NCI-H524 treated with DMSO at 0.1 percent for 48 hours (cell line): Measurements from ENCODE around the gene CELF2.
A peak's percentile ranks its signal among the peaks of the same experiment; 100 is the strongest.

Experiments used
- DNase-seq: peaks from one replicate; lab custom pipeline; 2025; lab: John Stamatoyannopoulos, UW

Gene CELF2

DNA sequence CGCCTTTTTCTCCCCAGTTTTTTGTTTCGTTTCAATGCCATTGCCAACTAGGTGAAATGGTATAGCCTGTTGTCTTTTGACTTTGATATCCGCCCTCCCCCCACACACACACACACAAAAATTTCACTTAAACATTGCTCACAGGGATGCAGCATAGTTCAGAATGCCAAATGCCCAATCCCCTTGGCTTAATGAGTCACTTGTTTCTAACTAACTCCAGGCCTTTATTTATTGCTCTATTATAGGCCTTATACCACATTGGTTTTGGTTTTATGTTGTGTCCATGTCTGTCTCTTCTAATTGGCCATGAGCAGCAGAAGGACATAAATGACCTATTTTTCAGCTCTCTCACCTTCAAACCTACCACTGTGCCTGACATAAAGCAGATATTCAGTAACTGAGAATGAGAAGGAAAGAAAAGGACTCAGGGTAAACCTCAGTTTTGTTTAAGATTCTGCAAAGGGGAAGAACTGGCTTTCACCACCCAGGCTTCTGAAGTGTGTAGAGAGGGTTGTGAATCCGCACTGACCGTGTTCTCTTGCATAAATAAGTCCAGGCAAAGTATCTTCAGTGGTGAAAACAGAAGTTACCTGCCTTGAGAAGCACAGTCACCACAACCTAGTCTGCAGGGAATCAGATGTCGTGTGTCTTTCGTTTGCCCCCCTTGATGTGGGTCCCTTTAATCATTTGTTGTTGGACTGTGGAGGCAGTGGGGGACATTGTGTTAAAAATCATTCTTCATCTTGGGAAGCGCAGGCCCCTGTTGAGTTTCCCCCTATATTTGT is 139.8 kb downstream of the CELF2 start:
- DNase-seq: no peak

DNA sequence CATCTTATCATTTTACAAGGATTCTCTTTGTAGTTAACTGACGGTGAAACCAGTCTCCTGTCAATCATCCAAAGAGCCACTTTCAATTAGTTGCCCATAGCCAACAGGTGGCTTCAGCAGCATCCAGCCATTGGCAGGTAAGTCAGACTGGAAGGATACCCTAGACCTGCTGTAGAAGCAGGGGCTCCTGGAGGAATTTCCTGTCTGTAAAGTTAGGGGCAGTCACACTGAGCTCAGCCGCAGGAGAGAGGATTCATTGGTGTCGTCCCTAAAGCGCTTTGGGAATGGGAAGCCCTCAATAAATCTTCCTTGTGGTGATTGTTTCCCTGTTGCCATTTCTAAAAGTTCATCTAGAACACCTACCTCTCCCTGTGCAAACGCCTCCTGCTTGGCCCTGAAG is 140.4 kb downstream of the CELF2 start:
- DNase-seq: no peak

DNA sequence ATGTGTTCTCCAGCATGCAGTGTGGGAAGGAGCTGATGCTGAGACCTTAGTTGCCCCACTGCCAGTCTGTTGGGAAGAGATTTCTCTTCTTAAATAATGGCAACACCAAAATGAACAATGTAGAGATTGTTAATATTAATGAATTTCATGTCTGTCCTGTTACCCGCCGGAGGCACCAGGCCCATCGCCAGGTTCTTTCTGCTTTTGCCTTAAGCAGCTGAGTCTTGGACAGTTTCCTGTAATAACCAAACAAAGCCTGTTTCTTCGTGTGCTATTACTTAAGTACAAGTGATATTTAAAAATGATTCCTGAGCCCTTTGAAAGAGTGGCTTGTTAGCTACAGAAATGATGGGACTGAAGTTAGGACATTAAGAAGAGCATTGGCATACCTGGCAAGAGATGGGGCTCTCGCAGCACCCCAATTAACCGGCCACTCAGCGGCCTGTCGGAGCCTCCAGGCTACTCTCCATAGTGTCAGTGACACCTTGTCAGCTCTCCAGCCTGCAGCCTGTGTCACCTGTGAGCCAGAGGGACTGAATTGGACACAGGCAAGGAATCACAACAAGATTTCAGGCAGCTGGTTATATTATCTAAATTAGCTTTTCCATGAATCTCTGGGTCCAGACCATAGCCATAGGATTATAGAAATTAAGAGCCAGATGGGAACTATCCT is 142.0 kb downstream of the CELF2 start:
- DNase-seq: no peak

DNA sequence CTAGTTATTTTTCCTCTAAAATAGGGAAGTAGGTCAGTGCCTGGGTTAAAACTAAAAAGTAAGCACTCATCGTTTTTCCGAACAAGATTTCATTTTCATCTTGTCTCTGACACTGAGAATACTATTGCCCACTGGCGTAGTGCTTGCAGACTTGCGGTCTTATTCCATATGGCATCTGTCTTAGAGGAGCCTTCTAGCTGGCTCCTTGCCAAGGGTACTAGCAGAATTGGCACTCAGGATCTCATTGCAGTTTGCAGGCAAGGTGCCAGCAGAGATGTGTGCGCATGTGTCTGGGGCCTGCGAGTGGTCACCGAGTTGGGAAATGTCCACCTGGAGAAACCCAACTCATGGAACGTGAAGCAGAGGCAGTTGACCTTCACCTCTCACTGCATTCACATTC is 143.4 kb downstream of the CELF2 start:
- peak; percentile 2 for DNase-seq

DNA sequence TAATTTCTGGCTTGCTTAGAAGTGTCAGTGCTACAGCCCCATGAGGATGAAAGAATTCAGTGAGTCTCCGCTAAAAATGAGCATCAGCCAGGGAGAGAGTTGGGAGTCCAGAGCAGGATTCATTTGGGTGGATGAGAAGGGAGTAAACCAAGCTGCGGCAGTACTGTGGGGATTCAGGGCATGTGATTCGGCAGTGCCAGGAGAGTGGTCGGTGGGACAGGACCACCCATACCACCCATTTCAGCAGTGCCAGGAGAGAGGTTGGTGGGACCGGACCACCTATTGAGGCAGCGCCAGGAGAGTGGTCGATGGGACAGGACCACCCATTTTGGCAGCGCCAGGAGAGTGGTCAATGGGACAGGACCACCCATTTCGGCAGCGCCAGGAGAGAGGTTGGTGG is 144.2 kb downstream of the CELF2 start:
- no peak for DNase-seq

DNA sequence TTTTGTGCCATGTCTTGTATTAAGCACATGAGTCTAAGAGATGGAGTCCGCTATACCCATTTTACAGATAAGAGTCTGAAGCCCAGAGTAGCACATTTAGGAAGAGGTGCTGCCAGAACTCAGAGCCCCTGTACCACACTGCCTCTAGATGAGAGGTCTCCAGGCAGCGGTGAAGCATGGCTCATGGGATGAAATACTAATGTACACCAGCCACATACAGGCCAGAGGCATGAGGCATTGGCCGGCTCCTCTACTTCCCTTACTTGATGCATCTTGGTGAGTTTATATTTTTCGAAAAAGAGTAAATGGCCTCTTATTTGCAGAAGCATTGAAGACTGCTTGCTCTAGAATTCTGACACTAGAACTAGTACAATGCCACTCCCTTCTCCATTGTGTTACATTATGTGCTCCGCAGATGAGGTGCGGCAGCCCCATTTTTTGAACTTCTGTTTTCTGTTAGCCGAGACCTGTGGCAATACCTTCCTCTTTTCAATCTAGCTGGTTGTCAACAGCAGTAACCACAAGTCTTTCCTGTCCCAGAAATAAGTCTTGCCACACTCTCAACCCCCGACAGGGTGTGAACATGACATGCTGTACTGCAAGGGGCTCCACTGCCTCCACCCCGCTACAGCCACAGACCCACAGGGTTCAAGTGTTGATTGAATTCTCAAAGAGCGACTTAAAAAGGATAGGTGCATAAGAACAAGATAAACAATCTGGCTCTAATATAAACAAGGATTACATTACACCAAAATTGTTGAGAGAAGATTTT is 145.3 kb downstream of the CELF2 start:
- no peak for DNase-seq

DNA sequence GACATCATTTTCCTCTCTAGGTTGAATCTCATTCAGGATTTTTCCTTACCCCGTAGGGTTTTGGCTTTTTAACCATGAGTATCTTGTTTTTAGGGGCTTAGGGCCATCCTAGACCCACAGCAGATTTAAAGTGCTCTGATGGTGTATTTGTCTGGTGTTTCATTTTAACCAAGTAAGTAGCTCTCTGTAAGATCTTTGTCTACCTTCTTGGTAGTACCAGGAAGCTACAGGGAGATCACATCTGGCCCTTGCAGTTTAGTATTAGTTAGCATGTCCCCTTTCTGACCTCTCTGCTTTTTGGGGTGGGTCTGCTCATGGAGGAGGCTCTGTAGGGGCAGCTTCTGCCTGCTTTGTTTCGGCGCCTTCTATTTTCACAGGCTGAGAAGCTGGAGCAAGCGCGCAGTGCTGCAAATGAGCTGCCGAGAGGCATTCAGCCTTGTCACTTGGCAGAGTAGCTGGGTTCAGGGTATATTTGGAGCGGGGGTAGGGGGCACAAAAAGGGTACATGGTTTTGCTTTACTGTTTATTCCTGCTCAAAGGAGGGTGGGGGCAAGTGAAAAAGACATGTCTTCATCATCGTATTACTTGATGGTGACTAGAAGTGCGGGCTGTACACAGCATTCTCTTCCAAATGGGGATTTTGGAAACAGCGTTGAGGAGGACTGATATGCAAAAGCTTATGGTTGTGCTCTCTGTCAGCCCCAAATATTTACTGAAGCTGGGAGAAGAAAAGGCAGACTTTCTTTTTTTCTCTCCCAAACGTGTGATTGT is 146.3 kb downstream of the CELF2 start:
- DNase-seq: no peak

DNA sequence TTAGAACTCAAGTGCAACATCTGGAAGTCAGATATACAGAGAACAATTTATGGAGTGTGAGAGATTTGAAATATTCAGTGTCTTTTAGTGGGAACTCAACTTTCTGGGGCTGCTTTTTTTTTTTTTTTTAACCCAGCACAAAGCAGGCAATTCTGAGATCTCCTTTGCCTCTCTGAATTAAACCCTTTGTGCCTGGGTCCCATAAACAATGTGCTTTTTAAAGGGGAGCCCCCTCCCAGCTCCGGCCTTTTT is 146.8 kb downstream of the CELF2 start:
- DNase-seq: no peak

DNA sequence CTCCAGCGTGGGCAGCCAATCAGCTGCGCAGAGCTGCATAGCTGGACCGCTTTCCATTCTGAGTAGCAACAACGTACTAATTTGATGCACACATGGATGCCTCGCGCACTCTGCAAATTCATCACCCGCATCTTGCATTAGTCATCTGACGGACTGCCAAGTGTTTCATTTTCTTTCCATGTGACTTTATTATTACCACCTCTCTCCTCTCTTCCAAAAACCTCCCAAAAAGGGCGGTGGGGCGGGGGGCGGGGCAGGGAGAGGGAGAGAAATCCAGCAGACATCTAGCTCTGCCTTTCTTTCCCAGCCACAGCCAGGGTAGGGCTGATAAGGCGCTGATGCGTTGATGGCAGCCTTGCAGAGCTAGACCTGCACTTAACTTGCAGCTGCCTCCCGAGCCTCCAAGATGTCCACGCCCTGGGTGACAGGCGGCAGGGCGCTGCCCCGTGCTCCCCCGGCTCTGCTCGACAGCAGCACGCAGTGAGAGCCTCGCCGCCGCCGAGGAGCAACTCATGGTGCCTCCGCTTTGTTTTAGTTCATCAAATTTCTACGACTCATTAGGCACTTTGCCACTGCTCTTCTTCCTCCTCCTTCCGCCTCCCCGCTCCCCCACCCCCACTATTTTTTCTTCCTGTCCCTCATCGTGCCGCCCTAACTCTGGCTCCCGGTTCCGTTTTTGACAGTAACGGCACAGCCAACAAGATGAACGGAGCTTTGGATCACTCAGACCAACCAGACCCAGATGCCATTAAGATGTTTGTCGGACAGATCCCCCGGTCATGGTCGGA is 147.3 kb downstream of the CELF2 start:
- no peak for DNase-seq

DNA sequence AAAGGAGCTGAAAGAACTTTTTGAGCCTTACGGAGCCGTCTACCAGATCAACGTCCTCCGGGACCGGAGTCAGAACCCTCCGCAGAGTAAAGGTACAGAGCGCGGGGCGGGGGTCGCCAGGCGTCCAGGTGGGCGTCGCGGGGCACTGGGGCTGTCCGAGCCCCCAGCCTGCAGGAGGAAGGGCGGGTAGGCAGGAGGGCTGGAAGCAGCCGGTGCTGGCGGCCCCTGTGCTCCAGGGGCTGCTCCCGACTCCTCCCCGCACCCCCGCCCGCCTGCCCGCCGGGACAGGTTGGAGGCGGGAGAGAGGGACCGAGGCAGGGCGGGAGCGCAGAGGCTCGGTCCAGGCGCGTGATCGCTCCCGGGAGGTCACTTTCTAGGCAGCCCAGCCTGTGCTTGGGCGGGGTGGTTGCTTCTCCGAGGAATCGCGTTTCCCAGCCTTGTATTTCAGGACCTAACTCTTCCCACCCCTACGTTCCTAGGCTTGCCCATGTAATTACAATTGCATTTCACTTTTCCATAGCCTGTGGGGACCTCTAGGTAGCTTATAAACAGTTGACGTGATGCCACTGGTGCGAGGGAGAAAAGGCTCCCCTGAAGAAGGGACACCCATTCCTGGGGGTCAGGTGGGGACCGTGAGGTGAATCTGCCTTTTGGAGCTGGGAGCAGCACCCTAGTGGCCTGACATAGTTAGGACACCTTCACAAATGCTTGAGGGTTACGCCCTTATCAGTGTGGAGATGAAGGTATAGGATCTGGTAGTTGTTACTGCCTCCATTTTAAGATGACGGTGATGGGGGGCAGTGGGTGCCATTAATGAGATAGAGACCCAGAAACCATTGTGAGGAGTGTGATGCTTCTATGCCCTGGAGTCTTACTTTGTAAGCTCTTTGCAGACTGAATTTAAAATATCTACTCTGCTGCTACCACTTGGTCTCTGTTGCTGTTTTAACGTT is 148.2 kb downstream of the CELF2 start:
- DNase-seq: no peak

DNA sequence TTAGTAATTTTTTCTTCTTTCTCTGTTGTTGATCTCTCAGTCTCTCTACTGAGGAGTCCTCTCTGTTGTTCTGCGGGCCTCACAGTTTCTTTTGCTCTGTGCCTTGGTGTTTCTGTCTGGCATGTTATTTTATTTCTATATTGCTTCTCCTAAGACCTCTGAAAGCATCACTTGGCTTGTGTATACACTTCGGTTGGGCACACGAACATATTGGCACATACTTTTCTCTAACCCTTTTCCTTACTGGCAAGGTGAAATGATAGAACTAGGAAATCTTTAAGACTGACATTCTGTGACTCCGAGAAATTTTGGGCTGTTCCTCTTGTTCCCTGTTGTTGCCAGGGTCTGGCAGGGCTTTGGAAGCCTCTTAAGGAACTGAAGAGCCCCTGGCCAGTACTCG is 148.9 kb downstream of the CELF2 start:
- DNase-seq: no peak

DNA sequence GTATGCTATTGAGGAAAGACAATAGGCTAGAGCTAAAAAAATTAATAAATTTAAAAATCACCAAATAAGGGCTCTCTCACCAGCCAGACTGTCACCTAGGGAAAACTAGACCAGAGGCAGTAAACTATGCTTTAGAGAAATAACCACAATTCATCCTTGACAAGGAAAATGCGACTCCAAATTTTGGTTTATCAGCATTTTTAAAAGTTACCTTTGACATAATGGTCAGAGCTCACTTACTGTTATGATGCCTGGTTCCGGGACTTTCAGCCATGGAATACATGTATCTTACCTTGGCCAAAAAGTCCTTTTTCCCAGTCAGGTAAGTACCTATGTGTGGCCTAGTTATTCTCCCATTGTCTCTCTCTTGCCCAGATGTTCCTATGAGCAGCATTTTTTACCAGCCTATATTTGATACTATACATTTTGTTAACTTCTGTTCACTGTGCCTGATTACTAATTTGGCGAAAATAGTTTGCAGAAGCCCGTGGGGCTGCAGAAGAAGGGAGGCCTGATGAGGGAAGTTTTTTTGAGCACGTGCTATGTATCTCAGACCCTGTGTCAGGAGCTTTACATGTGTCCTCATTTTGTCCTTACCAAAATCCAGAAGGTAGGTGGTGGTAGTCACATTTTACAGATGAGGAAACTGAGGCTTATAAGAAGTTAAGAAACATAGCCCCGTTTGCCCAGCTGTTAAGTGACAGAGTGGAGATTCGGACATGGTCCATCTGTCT is 149.7 kb downstream of the CELF2 start:
- DNase-seq: no peak

DNA sequence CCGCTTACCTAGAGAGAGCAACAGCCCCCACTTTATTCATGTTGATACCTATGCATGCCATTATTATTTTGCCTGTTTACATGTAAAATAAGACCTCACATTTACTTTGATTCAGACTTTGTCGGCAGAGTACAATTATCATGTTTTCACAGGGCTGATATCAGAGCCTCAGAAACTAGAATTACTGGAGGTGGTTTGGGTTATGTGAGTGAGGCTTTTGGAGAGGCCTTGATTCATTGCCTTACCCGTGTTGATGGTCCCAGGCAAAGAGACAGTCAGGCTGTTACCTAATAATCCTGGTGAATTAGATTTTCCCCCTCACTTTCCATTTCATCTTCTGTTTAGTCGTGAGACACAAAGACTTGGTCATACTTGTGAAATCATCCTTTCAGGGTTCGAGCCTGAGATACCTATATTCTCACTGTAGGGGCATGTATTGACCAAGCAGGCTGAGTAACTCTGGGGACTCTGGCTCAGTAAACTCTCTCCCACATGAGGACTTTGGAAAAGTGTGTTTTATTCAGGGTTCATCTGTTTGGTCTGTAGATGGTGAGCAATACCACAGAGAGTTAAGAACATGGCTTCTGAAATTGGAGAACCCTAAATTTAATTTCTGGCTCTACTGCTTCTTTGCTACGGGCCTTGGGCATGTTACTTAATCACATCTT is 150.9 kb downstream of the CELF2 start:
- no peak for DNase-seq

DNA sequence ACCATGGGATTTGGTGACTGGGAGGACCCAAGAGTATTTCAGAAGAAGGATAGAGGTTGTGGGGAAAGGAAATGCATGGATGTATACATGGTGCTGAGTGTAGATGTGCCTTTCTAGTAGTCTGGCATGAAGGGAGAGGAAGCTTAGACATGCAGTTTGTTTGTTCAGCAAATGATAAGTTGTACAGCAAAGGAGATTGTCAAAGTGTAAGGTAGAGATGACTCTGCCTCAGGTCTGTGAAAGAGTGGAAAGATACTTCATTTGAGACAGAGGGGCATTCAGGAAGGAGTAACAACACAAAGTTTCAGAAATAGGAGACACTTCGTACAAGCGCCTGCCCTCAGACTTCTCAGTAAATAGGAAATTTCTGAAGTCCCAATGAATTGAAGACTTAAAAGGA is 152.3 kb downstream of the CELF2 start:
- DNase-seq: no peak

DNA sequence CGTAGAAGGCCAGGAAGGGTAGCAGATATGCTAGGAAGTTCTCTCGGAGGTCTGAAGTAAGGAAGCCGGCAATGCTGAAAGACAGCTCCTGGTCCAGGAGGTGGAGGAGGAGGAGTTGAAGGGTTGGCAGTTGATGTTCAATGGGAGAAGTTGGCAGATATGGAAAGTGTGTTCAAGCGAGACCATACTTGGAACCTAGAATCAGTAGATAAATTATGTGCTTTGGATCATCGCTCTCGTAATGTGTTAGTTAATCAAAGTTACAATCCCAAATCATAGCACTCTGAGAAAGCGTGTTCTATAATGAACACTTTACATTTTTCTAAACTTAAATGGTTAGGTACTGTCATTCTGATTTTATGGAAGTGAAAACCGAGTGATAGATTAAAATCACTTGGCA is 152.9 kb downstream of the CELF2 start:
- DNase-seq: no peak

DNA sequence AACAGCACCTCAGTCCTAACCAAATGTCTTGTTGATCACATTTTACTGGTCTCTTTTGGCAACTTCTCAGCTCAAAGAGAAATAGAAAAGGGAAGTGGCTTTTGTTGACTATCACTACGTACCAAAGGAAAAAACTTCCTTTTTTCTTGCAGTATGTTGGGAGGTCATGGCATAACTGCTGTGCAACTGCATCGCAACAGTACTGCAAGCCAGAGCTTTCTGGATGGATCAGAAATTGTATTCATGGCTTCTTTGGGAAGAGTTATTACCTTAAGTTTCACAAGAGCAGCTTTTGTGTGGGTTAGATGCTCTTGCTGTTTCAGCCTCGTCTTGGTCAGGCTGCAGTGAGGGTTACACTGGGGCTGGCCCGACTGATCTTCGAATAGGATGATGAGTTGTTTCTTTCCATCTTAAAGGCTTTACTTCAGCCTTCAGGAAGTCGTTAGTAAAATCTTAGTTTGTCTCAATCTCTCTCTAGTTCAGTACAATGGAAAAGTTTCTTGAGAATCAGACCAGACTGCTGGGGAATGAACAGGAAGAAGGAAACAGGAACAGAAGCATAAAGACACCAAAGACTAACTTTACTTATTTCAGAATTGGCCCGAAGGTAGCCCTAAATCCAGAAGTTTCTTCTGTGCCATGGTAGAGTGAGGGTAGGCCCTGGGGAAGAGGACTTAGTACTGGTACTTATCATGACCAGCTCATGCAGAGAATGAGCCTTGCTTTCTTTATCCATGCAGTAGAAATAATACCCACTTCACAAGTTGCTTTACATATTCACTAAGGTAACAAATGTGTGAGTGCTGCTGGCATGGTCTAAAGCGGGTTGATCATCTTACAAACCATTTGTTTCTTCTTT is 153.6 kb downstream of the CELF2 start:
- DNase-seq: no peak

DNA sequence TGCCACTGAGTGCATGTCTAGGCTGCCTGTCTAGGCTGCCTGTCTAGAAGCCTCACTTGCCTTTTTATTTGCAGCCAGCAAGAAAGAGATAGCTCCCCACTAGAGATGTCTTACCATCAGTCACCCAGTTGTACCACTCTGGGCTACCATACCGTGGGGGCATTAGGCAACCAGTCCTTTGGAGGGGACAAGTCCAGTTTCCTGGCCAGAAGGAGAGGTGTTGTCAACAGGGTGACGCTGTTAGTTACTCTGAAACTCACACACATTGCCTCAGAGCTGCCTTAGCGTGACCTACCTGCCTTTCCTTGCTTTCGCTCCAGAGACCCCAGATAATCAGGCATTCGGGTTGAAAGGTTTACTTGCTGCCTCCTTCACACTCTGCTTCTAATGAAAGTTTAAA is 155.4 kb downstream of the CELF2 start:
- no peak for DNase-seq

DNA sequence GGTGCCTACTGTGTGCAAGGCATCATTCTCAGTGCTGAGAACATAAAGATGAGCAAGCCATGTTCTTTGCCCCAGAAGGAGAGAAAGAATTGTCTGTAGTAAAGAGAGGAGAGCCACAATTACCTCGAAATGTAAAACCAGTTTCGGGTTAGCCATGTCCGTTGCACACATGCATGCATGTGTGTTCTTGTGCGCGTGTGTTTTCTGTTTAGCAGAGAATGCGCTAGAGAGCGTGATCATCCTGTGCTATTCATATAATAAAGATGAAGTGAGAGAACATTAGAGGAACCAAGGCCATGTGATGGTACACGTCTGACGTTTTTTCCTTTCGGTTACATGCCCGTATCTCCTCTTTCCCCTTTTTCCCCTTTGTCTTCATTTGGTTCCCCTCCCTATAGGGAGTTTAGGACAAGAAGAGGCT is 158.2 kb downstream of the CELF2 start:
- no peak for DNase-seq
